ENCODE results near the gene MAPKAPK5. TPM values are rescaled to one million over a fixed set of nuclear protein-coding genes. Genes with fewer than 3 reads are reported as not detected.

Gene MAPKAPK5
- total and polyA plus RNA-seq, 10 of the 15 experiments (the other 5 are each of a cell fraction or from before 2014, with no cell fraction given) = 12.6 to 54.3 (median 41.5) TPM

DNA sequence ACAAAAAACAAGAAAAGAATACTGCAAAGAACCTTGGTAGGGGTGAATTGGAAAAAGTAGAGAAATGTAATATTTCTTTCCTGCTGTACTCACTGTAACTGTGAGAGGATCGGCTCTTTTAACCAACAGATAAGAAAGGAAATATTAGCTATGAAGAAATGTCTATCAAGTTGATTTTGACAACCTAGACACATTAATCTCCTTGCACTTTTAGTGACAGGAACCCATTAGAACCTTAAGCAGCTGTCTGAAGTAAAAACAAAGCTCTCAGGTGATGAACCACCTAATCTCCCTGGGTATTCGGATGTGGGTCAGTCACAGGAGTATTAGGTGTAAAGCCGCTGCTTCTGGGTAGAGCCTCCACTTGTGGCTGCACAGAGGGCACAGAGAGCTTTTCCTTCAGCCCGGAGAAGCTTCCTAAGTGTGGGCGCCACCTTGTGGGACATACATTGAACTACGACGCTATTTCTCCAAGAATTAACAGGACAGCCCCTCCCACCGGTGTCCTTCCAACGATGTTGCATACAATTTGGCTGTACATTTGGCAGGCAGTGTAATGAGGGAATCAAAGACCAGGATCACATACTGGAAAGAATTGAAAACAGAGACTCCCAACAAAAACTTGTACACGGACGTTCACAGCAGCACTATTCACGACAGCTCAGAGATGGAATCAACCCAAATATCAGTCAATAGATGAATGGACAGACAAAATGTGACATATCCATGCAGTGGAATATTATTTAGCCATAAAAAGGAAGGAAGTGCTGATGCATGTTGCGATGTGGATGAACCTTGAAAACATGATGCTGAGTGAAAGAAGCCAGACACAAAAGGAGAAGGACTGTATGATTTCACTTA, 28.9 kb upstream of the MAPKAPK5 start (continued):
- TF ChIP-seq, protein P1, sequence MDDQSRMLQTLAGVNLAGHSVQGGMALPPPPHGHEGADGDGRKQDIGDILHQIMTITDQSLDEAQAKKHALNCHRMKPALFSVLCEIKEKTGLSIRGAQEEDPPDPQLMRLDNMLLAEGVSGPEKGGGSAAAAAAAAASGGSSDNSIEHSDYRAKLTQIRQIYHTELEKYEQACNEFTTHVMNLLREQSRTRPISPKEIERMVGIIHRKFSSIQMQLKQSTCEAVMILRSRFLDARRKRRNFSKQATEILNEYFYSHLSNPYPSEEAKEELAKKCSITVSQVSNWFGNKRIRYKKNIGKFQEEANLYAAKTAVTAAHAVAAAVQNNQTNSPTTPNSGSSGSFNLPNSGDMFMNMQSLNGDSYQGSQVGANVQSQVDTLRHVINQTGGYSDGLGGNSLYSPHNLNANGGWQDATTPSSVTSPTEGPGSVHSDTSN (IDR thresholded peaks at IDR 0.05; ENCODE audit: insufficient replicate concordance, low read depth, low read length) = no peak
- TF ChIP-seq CREB1 (IDR thresholded peaks at IDR 0.05; ENCODE audit: low read depth) = no peak
- TF ChIP-seq, protein P2, sequence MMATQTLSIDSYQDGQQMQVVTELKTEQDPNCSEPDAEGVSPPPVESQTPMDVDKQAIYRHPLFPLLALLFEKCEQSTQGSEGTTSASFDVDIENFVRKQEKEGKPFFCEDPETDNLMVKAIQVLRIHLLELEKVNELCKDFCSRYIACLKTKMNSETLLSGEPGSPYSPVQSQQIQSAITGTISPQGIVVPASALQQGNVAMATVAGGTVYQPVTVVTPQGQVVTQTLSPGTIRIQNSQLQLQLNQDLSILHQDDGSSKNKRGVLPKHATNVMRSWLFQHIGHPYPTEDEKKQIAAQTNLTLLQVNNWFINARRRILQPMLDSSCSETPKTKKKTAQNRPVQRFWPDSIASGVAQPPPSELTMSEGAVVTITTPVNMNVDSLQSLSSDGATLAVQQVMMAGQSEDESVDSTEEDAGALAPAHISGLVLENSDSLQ (IDR thresholded peaks at IDR 0.05) = no peak
- TF ChIP-seq, protein P3, sequence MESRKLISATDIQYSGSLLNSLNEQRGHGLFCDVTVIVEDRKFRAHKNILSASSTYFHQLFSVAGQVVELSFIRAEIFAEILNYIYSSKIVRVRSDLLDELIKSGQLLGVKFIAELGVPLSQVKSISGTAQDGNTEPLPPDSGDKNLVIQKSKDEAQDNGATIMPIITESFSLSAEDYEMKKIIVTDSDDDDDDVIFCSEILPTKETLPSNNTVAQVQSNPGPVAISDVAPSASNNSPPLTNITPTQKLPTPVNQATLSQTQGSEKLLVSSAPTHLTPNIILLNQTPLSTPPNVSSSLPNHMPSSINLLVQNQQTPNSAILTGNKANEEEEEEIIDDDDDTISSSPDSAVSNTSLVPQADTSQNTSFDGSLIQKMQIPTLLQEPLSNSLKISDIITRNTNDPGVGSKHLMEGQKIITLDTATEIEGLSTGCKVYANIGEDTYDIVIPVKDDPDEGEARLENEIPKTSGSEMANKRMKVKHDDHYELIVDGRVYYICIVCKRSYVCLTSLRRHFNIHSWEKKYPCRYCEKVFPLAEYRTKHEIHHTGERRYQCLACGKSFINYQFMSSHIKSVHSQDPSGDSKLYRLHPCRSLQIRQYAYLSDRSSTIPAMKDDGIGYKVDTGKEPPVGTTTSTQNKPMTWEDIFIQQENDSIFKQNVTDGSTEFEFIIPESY (IDR thresholded peaks at IDR 0.05) = no peak
- TF ChIP-seq EP300 (IDR thresholded peaks at IDR 0.05; ENCODE audit: borderline replicate concordance in 1 of 2, control insufficient read depth in 1 of 2, low read depth in 2 of 2, low read length in 2 of 2) = no peak
- TF ChIP-seq SPI1 (IDR thresholded peaks at IDR 0.05; ENCODE audit: borderline replicate concordance, insufficient read depth, low read depth, low read length) = no peak
- TF ChIP-seq IRF4 (IDR thresholded peaks at IDR 0.05; ENCODE audit: low read depth, low read length) = no peak
- no peak for TF ChIP-seq SUZ12 (IDR thresholded peaks at IDR 0.05; ENCODE audit: unreplicated experiment)
- TF ChIP-seq NFIC (IDR thresholded peaks at IDR 0.05; ENCODE audit: low read depth, low read length) = no peak
- no peak for TF ChIP-seq DPF2 (IDR thresholded peaks at IDR 0.05)
- TF ChIP-seq TAF1 (IDR thresholded peaks at IDR 0.05; ENCODE audit: borderline replicate concordance, low read depth, low read length) = no peak
- TF ChIP-seq NR2F1 (conservative IDR thresholded peaks at IDR 0.05) = no peak
- peak; percentile 63 for TF ChIP-seq CREM (IDR thresholded peaks at IDR 0.05; ENCODE audit: low read depth)
- TF ChIP-seq NR2C1 (IDR thresholded peaks at IDR 0.05) = no peak
- peak; percentile 83 for TF ChIP-seq RAD21 (IDR thresholded peaks at IDR 0.05; ENCODE audit: insufficient read depth, low read depth, low read length)
- TF ChIP-seq MEF2B (IDR thresholded peaks at IDR 0.05; ENCODE audit: partially characterized antibody, poor library complexity, severe bottlenecking) = no peak
